Keratinocyte (primary cell): ENCODE measurements around the gene ITSN1. TPM values are rescaled to one million over a fixed set of nuclear protein-coding genes. Genes with fewer than 3 reads are reported as not detected.

Experiments used
- DNase-seq: peaks from one replicate; pipeline ENCODE4 v3.0.0-alpha.2; 2011; ENCODE audit warnings: low read depth, missing footprints, low spot score
- FAIRE-seq: peaks from 2 replicates; lab custom pipeline; 2011; peaks lifted over from hg19 to GRCh38; lab: Jason Lieb, UNC
- H2AFZ ChIP-seq: 2 replicates; pipeline ENCODE4 v1.6.0; 2012; ENCODE audit warnings: low read length, control low read depth, inconsistent platforms; ENCODE audit not compliant: control insufficient read depth
- H3K27ac ChIP-seq: 2 replicates; pipeline ENCODE4 v1.5.1; 2011; ENCODE audit warnings: low read length; ENCODE audit not compliant: control insufficient read depth, insufficient read depth
- H3K27me3 ChIP-seq: 3 replicates; pipeline ENCODE4 v1.6.0; 2011; ENCODE audit warnings: low read length; ENCODE audit not compliant: control insufficient read depth, insufficient read depth; ENCODE audit errors: extremely low read depth
- H3K36me3 ChIP-seq, 2 experiments: 2 replicates in 1 of 2; 3 replicates in 1 of 2; pipeline ENCODE4 v1.5.1; 2011; ENCODE audit warnings: low read length in 2 of 2, mild to moderate bottlenecking in 1 of 2; ENCODE audit not compliant: control insufficient read depth in 2 of 2, insufficient read depth in 2 of 2; ENCODE audit errors: extremely low read depth in 1 of 2
- H3K4me1 ChIP-seq: 3 replicates; pipeline ENCODE4 v1.5.1; 2011; ENCODE audit warnings: low read length; ENCODE audit not compliant: control insufficient read depth, insufficient read depth; ENCODE audit errors: extremely low read depth
- H3K4me2 ChIP-seq: 3 replicates; pipeline ENCODE4 v1.6.0; 2011; ENCODE audit warnings: low read depth, low read length; ENCODE audit not compliant: control insufficient read depth, insufficient read depth; ENCODE audit errors: extremely low read depth
- H3K4me3 ChIP-seq, 3 experiments: fragments of 200-600 bp in 1 of 3; sonication (generic) in 1 of 3; 2 replicates in 2 of 3; 3 replicates in 1 of 3; pipeline ENCODE4 v1.5.1; 2011 to 2016; ENCODE audit warnings: low read length in 3 of 3, mild to moderate bottlenecking in 3 of 3, control low read depth in 2 of 3, inconsistent platforms in 1 of 3, low read depth in 1 of 3, mixed read lengths in 1 of 3, mixed run types in 1 of 3, moderate library complexity in 1 of 3; ENCODE audit not compliant: control insufficient read depth in 2 of 3, insufficient read depth in 2 of 3; ENCODE audit errors: extremely low read depth in 1 of 3
- H3K79me2 ChIP-seq: 2 replicates; pipeline ENCODE4 v1.6.0; 2012; ENCODE audit warnings: low read length; ENCODE audit not compliant: control insufficient read depth, insufficient read depth
- H3K9ac ChIP-seq: 3 replicates; pipeline ENCODE4 v1.6.0; 2011; ENCODE audit warnings: low read length; ENCODE audit not compliant: control insufficient read depth, insufficient read depth; ENCODE audit errors: extremely low read depth
- H3K9me1 ChIP-seq: 3 replicates; pipeline ENCODE4 v1.6.0; 2011; ENCODE audit warnings: low read length; ENCODE audit not compliant: control insufficient read depth, insufficient read depth; ENCODE audit errors: extremely low read depth
- H3K9me3 ChIP-seq: 2 replicates; pipeline ENCODE4 v1.5.1; 2012; ENCODE audit warnings: low read depth, low read length; ENCODE audit not compliant: control insufficient read depth
- H4K20me1 ChIP-seq: 3 replicates; pipeline ENCODE4 v1.6.0; 2011; ENCODE audit warnings: low read length; ENCODE audit not compliant: control insufficient read depth, insufficient read depth; ENCODE audit errors: extremely low read depth
- CTCF ChIP-seq, 3 experiments: IDR thresholded peaks in 1 of 3; conservative IDR thresholded peaks in 1 of 3; optimal IDR thresholded peaks in 1 of 3; 2 replicates in 2 of 3; 3 replicates in 1 of 3; pipeline versions ENCODE3 to v1.5.1; 2011; ENCODE audit warnings: low read length in 3 of 3, mild to moderate bottlenecking in 3 of 3, moderate library complexity in 2 of 3, control low read depth in 1 of 3, inconsistent platforms in 1 of 3; ENCODE audit not compliant: insufficient read depth in 2 of 3; ENCODE audit errors: extremely low read depth in 1 of 3
- EZH2 ChIP-seq: IDR thresholded peaks from one replicate; pipeline ENCODE4 v1.6.1; 2012; ENCODE audit warnings: inconsistent platforms, mild to moderate bottlenecking, low read length, moderate library complexity
- dilution Hi-C: fragments of 300-500 bp; cut with MboI; formaldehyde crosslinking; loops from one replicate; pipeline ENCODE4 v1.7.0; 2020; ENCODE audit warnings: low sequenced_read_pairs; ENCODE audit not compliant: extremely low pct_ligation_motif_present
- polyA plus RNA-seq, 5 experiments: library from polyadenylated mRNA; depleted of rRNA in 3 of 5; stranded (reverse) in 3 of 5; stranded (forward) in 1 of 5; unstranded in 1 of 5; fragments of >200 nt; gene quantifications; 1 replicate in 1 of 5; 2 replicates in 3 of 5; 3 replicates in 1 of 5; pipeline versions ENCODE4 v1.2.1 to v1.2.3, GENCODE V29; 2011 to 2012; ENCODE audit warnings: missing spikeins in 2 of 5, low read depth in 1 of 5, low replicate concordance in 1 of 5

ITSN1 gene
- polyA plus RNA-seq, 1 donor (not counting 4 experiments of a cell fraction or from before 2014, with no cell fraction given), result 34.3 TPM

- TF ChIP-seq EZH2 (no peak), CTCF (optimal IDR thresholded peaks at IDR 0.05 in 1 of 3, IDR thresholded peaks at IDR 0.05 in 1 of 3, conservative IDR thresholded peaks at IDR 0.05 in 1 of 3; ENCODE audit: extremely low read depth in 1 of 3, insufficient read depth in 2 of 3, low read length in 3 of 3) (no peak)
- no peak for DNase-seq
- H3K79me2 ChIP-seq, result no peaks in the 10 kb centered on the region
- no peaks in the 10 kb centered on the region for H3K36me3 ChIP-seq
- H3K9me1 ChIP-seq, result no peaks in the 10 kb centered on the region
- no peak for FAIRE-seq
- no peak overlapping the region for H3K9ac ChIP-seq
- H3K27ac ChIP-seq, result no peak overlapping the region
- no peaks in the 10 kb centered on the region for H3K9me3 ChIP-seq
- H2AFZ ChIP-seq, result peak overlapping the region; percentile 52
- no peak overlapping the region for H3K4me3 ChIP-seq
- H3K4me1 ChIP-seq, result peaks cover 5% of the 10 kb centered on the region
- no peak overlapping the region for H3K4me2 ChIP-seq
- dilution Hi-C loops, result no loop called here
- H4K20me1 ChIP-seq, result no peaks in the 10 kb centered on the region
- H3K27me3 ChIP-seq, result no peaks in the 10 kb centered on the region
These were observed 298.0 kb downstream of the ITSN1 start for GRCh38 chr21:33940164-33940880.

- no peaks in the 10 kb centered on the region for H3K9me1 ChIP-seq
- TF ChIP-seq EZH2 (no peak), CTCF (optimal IDR thresholded peaks at IDR 0.05 in 1 of 3, IDR thresholded peaks at IDR 0.05 in 1 of 3, conservative IDR thresholded peaks at IDR 0.05 in 1 of 3; ENCODE audit: extremely low read depth in 1 of 3, insufficient read depth in 2 of 3, low read length in 3 of 3) (no peak)
- no peaks in the 10 kb centered on the region for H3K27me3 ChIP-seq
- no peaks in the 10 kb centered on the region for H3K79me2 ChIP-seq
- no peak overlapping the region for H3K4me3 ChIP-seq
- H4K20me1 ChIP-seq, result no peaks in the 10 kb centered on the region
- no peak for FAIRE-seq
- dilution Hi-C loops, result no loop called here
- no peaks in the 10 kb centered on the region for H3K36me3 ChIP-seq
- H3K9me3 ChIP-seq, result no peaks in the 10 kb centered on the region
- H3K27ac ChIP-seq, result no peak overlapping the region
- H3K4me2 ChIP-seq, result no peak overlapping the region
- H3K9ac ChIP-seq, result no peak overlapping the region
- peak overlapping the region; percentile 52 for H2AFZ ChIP-seq
- H3K4me1 ChIP-seq, result peaks cover 5% of the 10 kb centered on the region
- no peak for DNase-seq
These were observed 298.6 kb downstream of the ITSN1 start for GRCh38 chr21:33940881-33941245.
